GM23338 (cell line): ENCODE data around the gene PAF1. TPM values are rescaled to one million over a fixed set of nuclear protein-coding genes. Genes with fewer than 3 reads are reported as not detected.

Experiments
- ATAC-seq: fragments of 200-7000 bp; cut with Tn5 transposase; 3 replicates; pipeline ENCODE4 v1.9.1; 2020
- DNase-seq: peaks from one replicate; pipeline ENCODE4 v3.0.0-alpha.2; 2015; ENCODE audit warnings: low spot score
- H2AFZ ChIP-seq: fragments of 200-600 bp; sonication (generic); 2 replicates; pipeline ENCODE4 v1.8.0; 2016; ENCODE audit warnings: antibody characterized with exemption, mild to moderate bottlenecking, moderate library complexity
- H3F3A ChIP-seq: fragments of 200-600 bp; sonication (generic); replicated peaks from 2 replicates; pipeline ENCODE4 v1.8.0; 2017; ENCODE audit warnings: antibody characterized with exemption, mixed run types, low read depth
- H3K27ac ChIP-seq: fragments of 200-600 bp; sonication (generic); 2 replicates; pipeline ENCODE4 v1.6.1; 2016; ENCODE audit warnings: low read depth
- H3K27me3 ChIP-seq: fragments of 200-600 bp; sonication (generic); 2 replicates; pipeline ENCODE4 v1.8.0; 2016; ENCODE audit warnings: mild to moderate bottlenecking, mixed run types, moderate library complexity; ENCODE audit not compliant: insufficient read depth
- H3K36me3 ChIP-seq: fragments of 200-600 bp; sonication (generic); 2 replicates; pipeline ENCODE4 v1.8.0; 2016; ENCODE audit warnings: mild to moderate bottlenecking; ENCODE audit not compliant: insufficient read depth
- H3K4me1 ChIP-seq: fragments of 200-600 bp; sonication (generic); 2 replicates; pipeline ENCODE4 v1.8.0; 2016; ENCODE audit warnings: mild to moderate bottlenecking, moderate library complexity; ENCODE audit not compliant: insufficient read depth
- H3K4me2 ChIP-seq: fragments of 200-600 bp; sonication (generic); 2 replicates; pipeline ENCODE4 v1.7.1; 2017; ENCODE audit warnings: mixed run types
- H3K4me3 ChIP-seq: fragments of 200-600 bp; sonication (generic); 2 replicates; pipeline ENCODE4 v1.6.1; 2016; ENCODE audit warnings: mixed run types
- H3K79me2 ChIP-seq: fragments of 200-600 bp; sonication (generic); replicated peaks from 2 replicates; pipeline ENCODE4 v1.8.0; 2017; ENCODE audit warnings: mild to moderate bottlenecking; ENCODE audit not compliant: insufficient read depth
- H3K9me2 ChIP-seq: fragments of 200-600 bp; sonication (generic); 2 replicates; pipeline ENCODE4 v1.8.0; 2017; ENCODE audit not compliant: insufficient read depth
- H4K20me1 ChIP-seq: fragments of 200-600 bp; sonication (generic); replicated peaks from 2 replicates; pipeline ENCODE4 v1.8.0; 2017; ENCODE audit warnings: mild to moderate bottlenecking; ENCODE audit not compliant: insufficient read depth
- H3K27ac Mint-ChIP-seq: 2 replicates; pipeline ENCODE4 v1.8.0; 2020; ENCODE audit warnings: inconsistent platforms, mild to moderate bottlenecking, moderate library complexity, mixed read lengths
- H3K27me3 Mint-ChIP-seq: 3 replicates; pipeline ENCODE4 v1.8.0; 2022; ENCODE audit warnings: low read depth, mild to moderate bottlenecking, moderate library complexity, mixed read lengths, inconsistent platforms; ENCODE audit not compliant: insufficient read depth, poor library complexity
- H3K36me3 Mint-ChIP-seq: 3 replicates; pipeline ENCODE4 v1.8.0; 2021; ENCODE audit warnings: low read depth, mild to moderate bottlenecking, inconsistent platforms, moderate library complexity, mixed read lengths
- H3K4me1 Mint-ChIP-seq: 3 replicates; pipeline ENCODE4 v1.8.0; 2020; ENCODE audit warnings: mild to moderate bottlenecking, inconsistent platforms, mixed read lengths
- H3K4me3 Mint-ChIP-seq: 3 replicates; pipeline ENCODE4 v1.8.0; 2021; ENCODE audit warnings: moderate library complexity, mild to moderate bottlenecking, inconsistent platforms, mixed read lengths
- H3K9me3 Mint-ChIP-seq: 3 replicates; pipeline ENCODE4 v1.8.0; 2020; ENCODE audit warnings: moderate library complexity, mild to moderate bottlenecking, inconsistent platforms, mixed read lengths
- CTCF ChIP-seq, 2 experiments: fragments of 200-600 bp in 1 of 2; sonication (generic) in 1 of 2; conservative IDR thresholded peaks; 2 replicates each; pipeline versions ENCODE4 v1.5.1 to v1.6.1; 2016 to 2017; ENCODE audit warnings: antibody characterized with exemption in 2 of 2, low read depth in 2 of 2, mild to moderate bottlenecking in 2 of 2, moderate library complexity in 1 of 2
- ETS1 ChIP-seq: IDR thresholded peaks from 2 replicates; pipeline ENCODE4 v1.6.1; 2016; ENCODE audit warnings: antibody characterized with exemption
- JUNB ChIP-seq: IDR thresholded peaks from one replicate; pipeline ENCODE4 v1.6.1; 2016; ENCODE audit warnings: antibody characterized with exemption; ENCODE audit not compliant: unreplicated experiment
- ZNF462 ChIP-seq: fragments of 250-450 bp; sonication (Bioruptor Pico); IDR thresholded peaks from 2 replicates; pipeline ENCODE4 v1.5.0; 2020; ENCODE audit warnings: mild to moderate bottlenecking, moderate library complexity
- polyA plus RNA-seq: library from polyadenylated mRNA; unstranded; fragments of >200 nt; fragmentation: Nextera tagmentation; extraction: Ambion mirVana; gene quantifications from 2 replicates; pipeline ENCODE4 v1.2.1, GENCODE V29; 2016
- total RNA-seq: library from RNA; depleted of rRNA; stranded (reverse); fragments of >200 nt; shearing (Covaris generic); gene quantifications from 2 replicates; pipeline ENCODE4 v1.2.3, GENCODE V29; 2014

PAF1 gene
- total and polyA plus RNA-seq, 2 experiments from 2014 or later, result 22.1 to 47.3 TPM

GRCh38 chr19:39397360-39398296 lies 6.7 kb upstream of the PAF1 start:
- H3K27ac ChIP-seq, result peak overlapping the region; percentile 80; the same call in 1 of the 2 replicates

More at GRCh38 chr19:39397360-39398296, 6.7 kb upstream of the PAF1 start:
- Histone ChIP-seq H3K9me2 (no peaks in the 10 kb centered on the region), H2AFZ (no peak overlapping the region), H3K79me2 (peaks cover 3% of the 10 kb centered on the region), H4K20me1 (no peaks in the 10 kb centered on the region; the same call in none of the 2 replicates), H3F3A (peaks cover 31% of the 10 kb centered on the region; the same call in 1 of the 2 replicates), H3K4me3 (peak overlapping the region; percentile 36; the same call in 1 of the 2 replicates), H3K36me3 (0 out of 2 replicates have a peak, but pooled peaks cover 7% of the 10 kb centered on the region), H3K4me2 (peak overlapping the region; percentile 51), H3K4me1 (peaks cover 18% of the 10 kb centered on the region; the same call in 1 of the 2 replicates), H3K27me3 (no peaks in the 10 kb centered on the region)
- Mint-ChIP-seq H3K27me3 (peaks cover 6% of the 10 kb centered on the region), H3K27ac (peak overlapping the region; percentile 22; the same call in 1 of the 2 replicates), H3K36me3 (peaks cover 33% of the 10 kb centered on the region), H3K9me3 (0 out of 3 replicates have a peak, but pooled peaks cover 4% of the 10 kb centered on the region), H3K4me1 (peaks cover 28% of the 10 kb centered on the region), H3K4me3 (no peak overlapping the region)
- TF ChIP-seq ETS1 (peak; percentile 29; the same call in 1 of the 2 replicates), ZNF462 (CRISPR knock-in tag) (no peak), JUNB (no peak), CTCF (conservative IDR thresholded peaks at IDR 0.05; ENCODE audit: low read depth in 2 of 2) (peak; percentile 85 to 99)
- DNase-seq (peak; percentile 93), ATAC-seq (peak; percentile 87)
